Heart left ventricle (tissue), 16 donors: ENCODE results near the gene RAD51B. TPM values are rescaled to one million over a fixed set of nuclear protein-coding genes. Genes with fewer than 3 reads are reported as not detected.

Experiments
- ATAC-seq, 4 donors: fragments of 200-7000 bp; cut with Tn5 transposase; one replicate each; pipeline ENCODE4 v1.9.1; 2020 to 2022; ENCODE audit warnings: moderate library complexity in 4 of 4, mild to moderate bottlenecking in 3 of 4, moderate number of reproducible peaks in 1 of 4
- DNase-seq, 5 donors: peaks; one replicate each; pipeline ENCODE4 v3.0.0-alpha.2; 2020
- H3K27ac ChIP-seq, 12 donors: fragments of 200-600 bp; sonication (generic) in 4 of 12; one replicate each; pipeline versions ENCODE4 v1.5.0 to v1.8.0; 2016 to 2022; ENCODE audit warnings: mild to moderate bottlenecking in 2 of 12
- H3K27me3 ChIP-seq, 9 donors: fragments of 200-600 bp; sonication (generic) in 2 of 9; one replicate each; pipeline versions ENCODE4 v1.5.1 to v1.8.0; 2016 to 2022; ENCODE audit warnings: mild to moderate bottlenecking in 3 of 9
- H3K36me3 ChIP-seq, 9 donors: fragments of 200-600 bp; sonication (generic) in 2 of 9; one replicate each; pipeline versions ENCODE4 v1.5.0 to v1.8.0; 2018 to 2022; ENCODE audit warnings: mild to moderate bottlenecking in 2 of 9
- H3K4me1 ChIP-seq, 12 donors: fragments of 200-600 bp; sonication (generic) in 4 of 12; one replicate each; pipeline versions ENCODE4 v1.5.0 to v1.8.0; 2016 to 2022; ENCODE audit warnings: mild to moderate bottlenecking in 3 of 12
- H3K4me3 ChIP-seq, 12 donors: fragments of 200-600 bp; sonication (generic) in 4 of 12; one replicate each; pipeline versions ENCODE4 v1.5.0 to v1.8.0; 2017 to 2022; ENCODE audit warnings: mild to moderate bottlenecking in 9 of 12, moderate library complexity in 4 of 12
- H3K9me3 ChIP-seq, 12 donors: fragments of 200-600 bp; sonication (generic) in 4 of 12; one replicate each; pipeline versions ENCODE4 v1.5.0 to v1.8.0; 2016 to 2022; ENCODE audit warnings: mild to moderate bottlenecking in 1 of 12
- CTCF ChIP-seq, 12 donors: fragments of 200-600 bp; sonication (generic) in 4 of 12; IDR thresholded peaks; one replicate each; pipeline versions ENCODE4 v1.5.0 to v1.8.0; 2018 to 2022; ENCODE audit warnings: antibody characterized with exemption in 12 of 12, mild to moderate bottlenecking in 5 of 12
- POLR2A ChIP-seq, 2 donors: fragments of 450-650 bp; IDR thresholded peaks; one replicate each; pipeline ENCODE4 v1.6.1; 2017; ENCODE audit warnings: antibody characterized with exemption in 2 of 2, mild to moderate bottlenecking in 2 of 2, moderate library complexity in 2 of 2
- WGBS, 4 donors: extraction: QIAGEN DNeasy Blood & Tissue Kit in 2 of 4; methylation state at CpG; one replicate each; pipeline versions ENCODE4 v1.1.5 to v1.1.7; 2013 to 2018; 5-methylcytosine and 5-hydroxymethylcytosine counted together
- intact Hi-C, 10 donors: fragments of 100-400 bp; cut with DNase I; formaldehyde crosslinking; loops; one replicate each; pipeline versions ENCODE4 v1.11.1 to v1.14.2; 2022
- polyA plus RNA-seq, 2 donors: library from polyadenylated mRNA; stranded (reverse); fragments of 200-250 nt; gene quantifications; one replicate each; pipeline ENCODE4 v1.2.3, GENCODE V29; 2013
- total RNA-seq, 9 donors: library from RNA; depleted of rRNA in 2 of 9; stranded (reverse); fragments of >200 nt in 2 of 9; fragmentation: NEBNext Ultra II Directional in 3 of 9; extraction: Animal tissue kit (Norgen Biotek cat#: 25700) in 3 of 9; gene quantifications; one replicate each; pipeline versions ENCODE4 v1.1.0 to v1.2.4, GENCODE V29; 2016 to 2023
- donor health status: ischemic (EF 13 %, LVEDD 7.1; RV severe dilation, severe dysfunction).
- donor health status: healthy with polysubstance abuse.
- donor health status: DM: no; HTN: yes; CAD: no.
- donor health status: DM: no; HTN: no; CAD: no.
- donor health status: ischemic (EF 25% LVEDD 6.9; RV normal size, moderate dysfunction).
- donor health status: ischemic (EF 25% LVEDD 5.7; RV mildly dilated, moderate dysfunction).
- donor health status: healthy.
- donor health status: DM: yes; HTN: yes; CAD: no.
- donor health status: ischemic (EF 35%, LVEDD 5.7; RV mildly dilated, moderate dysfunction).
- donor health status: nonischemic (EF 11% LVEDD 7.7; RV severe dilation, severe dysfunction).
- donor health status: DM: yes; HTN: yes; CAD: no.
- donor health status: PGD.
- donor health status: ischemic (EF 29% LVEDD 5.4; RV normal size, mild dysfunction).
- donor health status: nonischemic (EF 23%, LVEDD 6.1; RV moderate dilation, normal function).

RAD51B gene
- total and polyA plus RNA-seq, 11 donors: 1.3 to 11.3 (median 3.2) TPM

- DNase-seq (peak in 1 of 5 donors; percentile 11), ATAC-seq (no peak)
- Histone ChIP-seq H3K27me3 (no peaks in the 10 kb centered on the region), H3K9me3 (no peaks in the 10 kb centered on the region), H3K27ac (peak overlapping the region in 2 of 12 donors; percentile 27 to 70), H3K36me3 (no peaks in the 10 kb centered on the region), H3K4me3 (no peak overlapping the region), H3K4me1 (peaks cover 5 to 56% (median 27%) of the 10 kb centered on the region in 12 donors)
- intact Hi-C loops: loop anchor here in 2 of 10 donors (10.0 kb wide), 2 partner anchors 132 to 338 kb away; no protein-coding TSS in a partner anchor
- WGBS, 4 donors: 93 to 98% (median 94%) methylated on average over 7 of the region's 7 CpGs
- TF ChIP-seq POLR2A (IDR thresholded peaks at IDR 0.05): no peak
- TF ChIP-seq CTCF (IDR thresholded peaks at IDR 0.05): no peak
These were observed 773.5 kb downstream of the RAD51B start for GRCh38 chr14:68592948-68593556.

- H3K4me1 ChIP-seq: peaks cover 5 to 60% (median 27%) of the 10 kb centered on the region in 12 donors
- H3K27me3 ChIP-seq: no peaks in the 10 kb centered on the region
- DNase-seq (peak in 1 of 5 donors; percentile 15), ATAC-seq (no peak)
- no peaks in the 10 kb centered on the region for H3K36me3 ChIP-seq
- no peaks in the 10 kb centered on the region for H3K9me3 ChIP-seq
- intact Hi-C loops: loop anchor here in 2 of 10 donors (10.0 kb wide), 2 partner anchors 131 to 339 kb away; no protein-coding TSS in a partner anchor
- H3K4me3 ChIP-seq: no peak overlapping the region
- no peak for TF ChIP-seq CTCF (IDR thresholded peaks at IDR 0.05)
- TF ChIP-seq POLR2A (IDR thresholded peaks at IDR 0.05): no peak
- H3K27ac ChIP-seq: peak overlapping the region in 1 of 12 donors; percentile 70
- 73 to 81% (median 77%) methylated on average over 9 of the region's 9 CpGs for WGBS, 4 donors
These were observed 774.4 kb downstream of the RAD51B start for GRCh38 chr14:68593806-68594536.

- WGBS, 4 donors: 95 to 97% (median 96%) methylated on average over 6 of the region's 6 CpGs
- Histone ChIP-seq H3K4me3 (no peak overlapping the region), H3K27ac (peak overlapping the region in 1 of 12 donors; percentile 70), H3K27me3 (no peaks in the 10 kb centered on the region), H3K9me3 (no peaks in the 10 kb centered on the region), H3K36me3 (no peaks in the 10 kb centered on the region), H3K4me1 (peaks cover under 1 to 60% (median 24%) of the 10 kb centered on the region in 12 donors)
- intact Hi-C loops: loop anchor here in 3 of 10 donors (5.0 to 10.0 kb wide), 3 partner anchors 130 to 340 kb away; no protein-coding TSS in a partner anchor
- TF ChIP-seq CTCF (IDR thresholded peaks at IDR 0.05) (no peak), POLR2A (IDR thresholded peaks at IDR 0.05) (no peak)
- DNase-seq (peak in 1 of 5 donors; percentile 5), ATAC-seq (no peak)
These were observed 775.3 kb downstream of the RAD51B start for GRCh38 chr14:68594737-68595380.
